GM23338 (cell line): Measurements from ENCODE around the gene RER1.

ENCODE experiments used
- CREB1 ChIP-seq: fragments of 250-450 bp; sonication (Bioruptor Pico); IDR thresholded peaks from 2 replicates; pipeline ENCODE4 v1.5.0; 2020; ENCODE audit warnings: low read depth, mild to moderate bottlenecking, moderate library complexity
- CTCF ChIP-seq, 2 experiments: fragments of 200-600 bp in 1 of 2; sonication (generic) in 1 of 2; conservative IDR thresholded peaks; 2 replicates each; pipeline versions ENCODE4 v1.5.1 to v1.6.1; 2016 to 2017; ENCODE audit warnings: antibody characterized with exemption in 2 of 2, low read depth in 2 of 2, mild to moderate bottlenecking in 2 of 2, moderate library complexity in 1 of 2
- ETS1 ChIP-seq: IDR thresholded peaks from 2 replicates; pipeline ENCODE4 v1.6.1; 2016; ENCODE audit warnings: antibody characterized with exemption
- EZH2 ChIP-seq: fragments of 200-600 bp; sonication (generic); IDR thresholded peaks from one replicate; pipeline ENCODE4 v1.8.0; 2017; ENCODE audit warnings: antibody characterized with exemption, mild to moderate bottlenecking, low read depth; ENCODE audit not compliant: unreplicated experiment
- EZH2phosphoT487 ChIP-seq: fragments of 200-600 bp; sonication (generic); IDR thresholded peaks from one replicate; pipeline ENCODE4 v1.8.1; 2018; ENCODE audit warnings: antibody characterized with exemption; ENCODE audit not compliant: unreplicated experiment
- JUNB ChIP-seq: IDR thresholded peaks from one replicate; pipeline ENCODE4 v1.6.1; 2016; ENCODE audit warnings: antibody characterized with exemption; ENCODE audit not compliant: unreplicated experiment
- NANOG ChIP-seq: IDR thresholded peaks from 2 replicates; pipeline ENCODE4 v1.6.1; 2016; ENCODE audit warnings: antibody characterized with exemption, borderline replicate concordance
- POLR2AphosphoS5 ChIP-seq: IDR thresholded peaks from 2 replicates; pipeline ENCODE4 v1.6.1; 2016; ENCODE audit warnings: antibody characterized with exemption, low read depth
- REST ChIP-seq: IDR thresholded peaks from one replicate; pipeline ENCODE4 v1.6.1; 2018; ENCODE audit warnings: antibody characterized with exemption; ENCODE audit not compliant: unreplicated experiment
- STAT1 ChIP-seq: IDR thresholded peaks from one replicate; pipeline ENCODE4 v1.6.1; 2016; ENCODE audit warnings: antibody characterized with exemption; ENCODE audit not compliant: unreplicated experiment
- ZNF114 ChIP-seq: fragments of 250-450 bp; sonication (Bioruptor Pico); IDR thresholded peaks from 2 replicates; pipeline ENCODE4 v1.5.0; 2020; ENCODE audit warnings: mild to moderate bottlenecking, moderate library complexity
- ZNF331 ChIP-seq: fragments of 250-450 bp; sonication (Bioruptor Pico); IDR thresholded peaks from 2 replicates; pipeline ENCODE4 v1.5.0; 2020; ENCODE audit warnings: low read depth, mild to moderate bottlenecking, moderate library complexity
- ZNF462 ChIP-seq: fragments of 250-450 bp; sonication (Bioruptor Pico); IDR thresholded peaks from 2 replicates; pipeline ENCODE4 v1.5.0; 2020; ENCODE audit warnings: mild to moderate bottlenecking, moderate library complexity

- TF ChIP-seq CTCF (conservative IDR thresholded peaks at IDR 0.05; ENCODE audit: low read depth in 2 of 2) (no peak), REST (no peak), STAT1 (no peak), POLR2AphosphoS5 (no peak), EZH2 (no peak), ETS1 (no peak), ZNF331 (no peak), CREB1 (CRISPR knock-in tag) (no peak), EZH2phosphoT487 (no peak), ZNF114 (CRISPR knock-in tag) (no peak), ZNF462 (CRISPR knock-in tag) (no peak), JUNB (no peak), NANOG (no peak)
These were observed 42.5 kb downstream of the RER1 start for GRCh38 chr1:2433936-2434655.
